HCT116 (cell line): ENCODE data around the gene MYOF. TPM values are rescaled to one million over a fixed set of nuclear protein-coding genes. Genes with fewer than 3 reads are reported as not detected.

ENCODE experiments used
- ATAC-seq: fragments of 200-7000 bp; cut with Tn5 transposase; 2 replicates; pipeline ENCODE4 v1.9.1; 2020; ENCODE audit warnings: mild to moderate bottlenecking, moderate library complexity
- BruUV-seq: library from RNA; stranded (reverse); fragments of 400-500 nt; replicated peaks from 2 replicates; lab custom pipeline; 2021; lab: Mats Ljungman, UMichigan
- CTCF ChIA-PET: fragments of 300-600 bp; sonication (Branson Sonifier 250); formaldehyde crosslinking; loops from one replicate; lab custom pipeline; 2021; ENCODE audit warnings: antibody characterized with exemption; lab: Charles Lee
- POLR2A ChIA-PET: fragments of 300-600, 350-600 bp; sonication (Branson Sonifier 250); formaldehyde crosslinking; loops from one replicate; lab custom pipeline; 2021; ENCODE audit warnings: antibody characterized with exemption; lab: Charles Lee
- RAD21 ChIA-PET, 2 experiments: fragments of 300-600 bp; sonication (Branson Sonifier 250); formaldehyde crosslinking; loops; one replicate each; lab custom pipeline; 2023; ENCODE audit warnings: low total read pairs in 2 of 2; ENCODE audit not compliant: uncharacterized antibody in 2 of 2, unreplicated experiment in 2 of 2, low non-redundant PET in 1 of 2; lab: Charles Lee
- DNase-seq: peaks from one replicate; pipeline ENCODE4 v3.0.0-alpha.2; 2010; ENCODE audit warnings: low read depth, low spot score
- H2AFZ ChIP-seq: fragments of 200-600 bp; shearing (Covaris generic), sonication (generic); 2 replicates; pipeline ENCODE4 v1.6.1; 2017; ENCODE audit warnings: low read depth, mixed run types, mixed read lengths, antibody characterized with exemption, low read length; ENCODE audit not compliant: poor library complexity, severe bottlenecking
- H3K27ac ChIP-seq: 2 replicates; pipeline ENCODE4 v1.5.1; 2012; ENCODE audit warnings: low read depth, low read length
- H3K27me3 ChIP-seq: fragments of 200-600 bp; sonication (generic); 2 replicates; pipeline ENCODE4 v1.6.1; 2016; ENCODE audit warnings: mixed run types, low read length, mixed read lengths; ENCODE audit not compliant: insufficient read depth
- H3K36me3 ChIP-seq, 2 experiments: fragments of 200-500 bp in 1 of 2; fragments of 200-600 bp in 1 of 2; sonication (Bioruptor generic) in 1 of 2; sonication (generic) in 1 of 2; 2 replicates each; pipeline versions ENCODE4 v1.5.1 to v1.6.1; 2014 to 2016; ENCODE audit warnings: low read length in 2 of 2, inconsistent platforms in 1 of 2, mixed read lengths in 1 of 2, mixed run types in 1 of 2; ENCODE audit not compliant: insufficient read depth in 2 of 2, control insufficient read depth in 1 of 2
- H3K4me1 ChIP-seq, 2 experiments: fragments of 200-600 bp in 1 of 2; sonication (generic) in 1 of 2; 2 replicates each; pipeline versions ENCODE4 v1.5.1 to v1.6.1; 2012 to 2017; ENCODE audit warnings: low read length in 2 of 2, inconsistent platforms in 1 of 2, mild to moderate bottlenecking in 1 of 2, mixed read lengths in 1 of 2, mixed run types in 1 of 2, moderate library complexity in 1 of 2; ENCODE audit not compliant: insufficient read depth in 2 of 2, control insufficient read depth in 1 of 2
- H3K4me2 ChIP-seq: fragments of 200-600 bp; sonication (generic); 2 replicates; pipeline ENCODE4 v1.6.1; 2017; ENCODE audit warnings: mixed run types, low read length, mixed read lengths
- H3K4me3 ChIP-seq, 2 experiments: fragments of 200-600 bp in 1 of 2; sonication (generic) in 1 of 2; replicated peaks in 1 of 2; 2 replicates each; pipeline ENCODE4 v1.5.1; 2011 to 2016; ENCODE audit warnings: low read length in 2 of 2, control low read depth in 1 of 2, low read depth in 1 of 2, mild to moderate bottlenecking in 1 of 2, mixed read lengths in 1 of 2, mixed run types in 1 of 2
- H3K79me2 ChIP-seq: fragments of 200-600 bp; sonication (generic); 2 replicates; pipeline ENCODE4 v1.6.1; 2017; ENCODE audit warnings: mild to moderate bottlenecking, mixed run types, low read length, moderate library complexity, mixed read lengths; ENCODE audit not compliant: insufficient read depth
- H3K9ac ChIP-seq: fragments of 200-600 bp; sonication (generic); 2 replicates; pipeline ENCODE4 v1.6.1; 2016; ENCODE audit warnings: low read length, mixed read lengths
- H3K9me2 ChIP-seq: fragments of 200-600 bp; sonication (generic), shearing (Covaris generic); 2 replicates; pipeline ENCODE4 v1.6.1; 2017; ENCODE audit warnings: mixed run types, mild to moderate bottlenecking, moderate library complexity; ENCODE audit not compliant: insufficient read depth
- H3K9me3 ChIP-seq, 2 experiments: fragments of 200-500 bp in 1 of 2; fragments of 200-600 bp in 1 of 2; sonication (Bioruptor generic) in 1 of 2; sonication (generic) in 1 of 2; 2 replicates each; pipeline ENCODE4 v1.6.1; 2014 to 2017; ENCODE audit warnings: low read length in 2 of 2, mixed read lengths in 2 of 2, inconsistent platforms in 1 of 2, low read depth in 1 of 2, mild to moderate bottlenecking in 1 of 2, mixed run types in 1 of 2, moderate library complexity in 1 of 2; ENCODE audit not compliant: control insufficient read depth in 1 of 2, insufficient read depth in 1 of 2
- H4K20me1 ChIP-seq: fragments of 200-600 bp; sonication (generic), shearing (Covaris generic); 2 replicates; pipeline ENCODE4 v1.6.1; 2017; ENCODE audit warnings: mixed run types, mild to moderate bottlenecking, moderate library complexity; ENCODE audit not compliant: insufficient read depth
- ATF3 ChIP-seq: IDR thresholded peaks from 2 replicates; pipeline ENCODE4 v1.6.1; 2012
- CBX3 ChIP-seq: IDR thresholded peaks from 2 replicates; pipeline ENCODE4 v1.6.1; 2012; ENCODE audit warnings: low read depth
- CEBPB ChIP-seq: IDR thresholded peaks from 2 replicates; pipeline ENCODE4 v1.6.1; 2012; ENCODE audit warnings: low read depth
- CTCF ChIP-seq, 3 experiments: fragments of 200-600 bp in 1 of 3; sonication (generic) in 1 of 3; IDR thresholded peaks in 2 of 3; conservative IDR thresholded peaks in 1 of 3; 2 replicates each; pipeline ENCODE4 v1.5.1; 2012 to 2017; ENCODE audit warnings: low read depth in 2 of 3, low read length in 2 of 3, antibody characterized with exemption in 1 of 3, borderline replicate concordance in 1 of 3, control low read depth in 1 of 3, mild to moderate bottlenecking in 1 of 3, mixed read lengths in 1 of 3, mixed run types in 1 of 3, moderate library complexity in 1 of 3; ENCODE audit not compliant: insufficient read depth in 1 of 3
- EGR1 ChIP-seq: IDR thresholded peaks from 2 replicates; pipeline ENCODE4 v1.6.1; 2012; ENCODE audit warnings: low read depth
- EZH2phosphoT487 ChIP-seq: fragments of 200-600 bp; IDR thresholded peaks from 2 replicates; pipeline ENCODE4 v1.6.1; 2018; ENCODE audit warnings: antibody characterized with exemption, borderline replicate concordance
- FOSL1 ChIP-seq: IDR thresholded peaks from 2 replicates; pipeline ENCODE4 v1.6.1; 2012; ENCODE audit warnings: low read depth
- MAX ChIP-seq: IDR thresholded peaks from 2 replicates; pipeline ENCODE4 v1.6.1; 2012
- POLR2A ChIP-seq: IDR thresholded peaks from 2 replicates; pipeline ENCODE4 v1.7.0; 2011; ENCODE audit warnings: borderline replicate concordance; ENCODE audit not compliant: insufficient read depth, insufficient read length; ENCODE audit errors: extremely low read depth
- POLR2AphosphoS5 ChIP-seq: IDR thresholded peaks from 2 replicates; pipeline ENCODE4 v1.6.1; 2011; ENCODE audit warnings: mild to moderate bottlenecking, low read depth, low read length, moderate library complexity
- RAD21 ChIP-seq: IDR thresholded peaks from 2 replicates; pipeline ENCODE4 v1.6.1; 2012; ENCODE audit warnings: low read depth, mild to moderate bottlenecking
- SIN3A ChIP-seq: IDR thresholded peaks from 2 replicates; pipeline ENCODE4 v1.6.1; 2012; ENCODE audit warnings: low read depth
- SP1 ChIP-seq: IDR thresholded peaks from 2 replicates; pipeline ENCODE4 v1.6.1; 2012; ENCODE audit warnings: low read depth
- SRF ChIP-seq: IDR thresholded peaks from 2 replicates; pipeline ENCODE4 v1.6.1; 2012; ENCODE audit warnings: low read depth
- YY1 ChIP-seq: IDR thresholded peaks from 2 replicates; pipeline ENCODE4 v1.6.1; 2011; ENCODE audit warnings: low read length, low read depth, moderate library complexity, mild to moderate bottlenecking; ENCODE audit not compliant: insufficient replicate concordance; ENCODE audit errors: extremely low read depth
- ZBTB33 ChIP-seq: IDR thresholded peaks from 2 replicates; pipeline ENCODE4 v1.6.1; 2011; ENCODE audit warnings: mild to moderate bottlenecking, low read length, moderate library complexity; ENCODE audit not compliant: insufficient replicate concordance; ENCODE audit errors: extremely low read depth
- ZNF274 ChIP-seq: fragments of 200-500 bp; sonication (Bioruptor generic); IDR thresholded peaks from 2 replicates; pipeline ENCODE4 v1.6.1; 2014; ENCODE audit warnings: mild to moderate bottlenecking, low read depth, low read length, inconsistent platforms
- intact Hi-C: fragments of 100-400 bp; cut with micrococcal nuclease; formaldehyde crosslinking; loops from 2 replicates; pipeline ENCODE4 v1.10.0; 2022
- total RNA-seq: library from RNA; stranded (reverse); gene quantifications from one replicate; pipeline ENCODE4 v1.2.1, GENCODE V29; 2021; ENCODE audit not compliant: unreplicated experiment

The MYOF gene
- total RNA-seq, 1 experiment from 2014 or later = 250 TPM

- ATAC-seq (no peak), DNase-seq (no peak)
- no peak for TF ChIP-seq CTCF (IDR thresholded peaks at IDR 0.05 in 2 of 3, conservative IDR thresholded peaks at IDR 0.05 in 1 of 3; ENCODE audit: borderline replicate concordance in 1 of 3, insufficient read depth in 1 of 3, low read depth in 2 of 3, low read length in 2 of 3)
- no peak for TF ChIP-seq CBX3
- TF ChIP-seq CEBPB = no peak
- TF ChIP-seq POLR2A = no peak
- no peak for TF ChIP-seq FOSL1
- TF ChIP-seq YY1 = no peak
- no peak for TF ChIP-seq ZNF274
- no peak for TF ChIP-seq SIN3A
- TF ChIP-seq POLR2AphosphoS5 = no peak
- no peak for TF ChIP-seq ZBTB33
- TF ChIP-seq RAD21 = no peak
- no peak for TF ChIP-seq EGR1
- TF ChIP-seq ATF3 = no peak
- TF ChIP-seq EZH2phosphoT487 = no peak
- no peak for TF ChIP-seq SP1
- TF ChIP-seq SRF = no peak
- TF ChIP-seq MAX = no peak
- Histone ChIP-seq H3K9me2 (no peaks in the 10 kb centered on the region), H4K20me1 (no peaks in the 10 kb centered on the region), H3K27me3 (no peaks in the 10 kb centered on the region), H3K9ac (no peak overlapping the region), H3K4me2 (no peak overlapping the region), H2AFZ (no peak overlapping the region), H3K4me1 (peaks cover 0 to 8% of the 10 kb centered on the region in 2 experiments; a peak in 2 of 4 replicates), H3K27ac (no peak overlapping the region), H3K79me2 (no peaks in the 10 kb centered on the region), H3K4me3 (no peak overlapping the region), H3K9me3 (no peaks in the 10 kb centered on the region), H3K36me3 (peaks cover 35 to 76% of the 10 kb centered on the region in 2 experiments; a peak in 3 of 4 replicates)
- ChIA-PET RAD21 (no interaction called here), CTCF (no interaction called here), POLR2A (no interaction called here)
- intact Hi-C loops = no loop called here
- no TSS peak for BruUV-seq
Measured at GRCh38 chr10:93313798-93314197, 168.3 kb downstream of the MYOF start.
